HG03159 (cell line): ENCODE results near the gene MTHFD1L.
"Not testable (repeated sequence)": the region's sequence is repeated elsewhere in the genome, so short reads cannot be mapped to it uniquely, and the experiment has no call there.

Source experiments
- ATAC-seq: cut with Tn5 transposase; IDR thresholded peaks from one replicate; pipeline ENCODE4 v1.9.1; 2021; ENCODE audit warnings: mild to moderate bottlenecking, moderate library complexity; ENCODE audit not compliant: unreplicated experiment

Gene MTHFD1L

DNA sequence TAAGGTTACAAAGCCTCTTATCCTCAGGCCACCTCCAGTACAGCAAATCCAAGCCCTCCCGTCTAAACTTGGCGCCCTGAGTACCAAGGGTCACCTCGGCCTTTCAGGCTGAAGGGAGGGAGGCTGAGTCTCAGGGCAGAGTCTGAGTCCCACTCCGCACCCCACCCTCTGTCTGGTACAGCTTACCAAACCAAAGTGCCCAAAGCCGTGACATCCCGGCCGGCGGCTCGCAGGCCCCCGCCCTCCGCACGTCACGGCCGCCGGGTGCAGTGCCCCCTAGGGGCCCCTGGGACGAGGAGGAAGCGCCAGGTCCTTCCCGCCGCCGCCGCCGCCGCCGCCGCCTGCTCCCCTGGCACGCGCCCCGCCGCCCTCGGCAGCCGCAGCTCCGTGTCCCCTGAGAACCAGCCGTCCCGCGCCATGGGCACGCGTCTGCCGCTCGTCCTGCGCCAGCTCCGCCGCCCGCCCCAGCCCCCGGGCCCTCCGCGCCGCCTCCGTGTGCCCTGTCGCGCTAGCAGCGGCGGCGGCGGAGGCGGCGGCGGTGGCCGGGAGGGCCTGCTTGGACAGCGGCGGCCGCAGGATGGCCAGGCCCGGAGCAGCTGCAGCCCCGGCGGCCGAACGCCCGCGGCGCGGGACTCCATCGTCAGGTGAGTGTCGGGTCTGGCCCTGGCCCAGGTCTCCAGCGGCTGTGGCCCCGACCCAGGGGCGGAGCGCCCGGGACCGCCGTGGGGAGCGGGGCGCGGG is at the start of gene MTHFD1L:
MTHFD1L (plus strand) TSS at position 297 of the 741 bp plus-strand sequence; CDS start at position 418, 121 bp downstream.
- peak; percentile 74 for ATAC-seq

DNA sequence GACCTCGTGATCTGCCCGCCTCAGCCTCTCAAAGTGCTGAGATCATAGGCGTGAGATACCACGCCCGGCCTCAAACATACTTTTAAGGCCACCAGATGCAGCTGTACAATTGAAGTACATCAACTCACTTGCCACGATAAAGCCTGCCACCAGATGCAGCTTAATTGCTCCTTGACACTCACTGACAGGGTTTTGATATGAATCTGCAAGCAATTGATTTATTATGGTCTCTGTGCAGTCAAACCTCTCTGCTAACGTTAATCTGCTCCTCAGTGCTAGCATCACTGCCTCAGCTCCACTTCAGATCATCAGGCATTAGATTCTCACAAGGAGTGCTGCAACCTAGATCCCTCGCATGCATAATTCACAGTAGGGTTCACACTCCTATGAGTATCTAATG is 48.9 kb upstream of the MTHFD1L start:
- not testable (repeated sequence) for ATAC-seq

DNA sequence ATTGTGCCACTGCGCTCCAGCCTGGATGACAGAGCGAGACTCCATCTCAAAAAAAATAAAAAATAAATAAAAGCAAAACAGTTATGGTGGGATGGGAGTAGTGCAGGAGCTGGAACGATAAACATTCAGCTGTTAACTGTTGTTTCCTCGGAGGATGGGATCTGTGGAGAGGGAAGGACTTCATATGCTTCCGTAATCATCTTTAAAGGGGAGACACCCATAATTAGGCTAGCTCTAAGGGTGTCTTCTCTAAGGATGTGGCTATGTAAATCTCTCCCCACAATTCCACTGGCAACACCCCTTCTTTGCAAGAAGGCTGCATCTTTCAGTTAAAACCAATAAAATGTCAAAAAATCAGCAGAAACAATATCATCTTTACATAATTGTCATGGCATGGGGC is 42.6 kb upstream of the MTHFD1L start:
- no peak for ATAC-seq

- ATAC-seq: no peak
Observed at GRCh38 chr6:150826788-150827187, 38.7 kb upstream of the MTHFD1L start.

GRCh38 chr6:150828107-150828506 is 37.4 kb upstream of the MTHFD1L start:
- not testable (repeated sequence) for ATAC-seq

DNA sequence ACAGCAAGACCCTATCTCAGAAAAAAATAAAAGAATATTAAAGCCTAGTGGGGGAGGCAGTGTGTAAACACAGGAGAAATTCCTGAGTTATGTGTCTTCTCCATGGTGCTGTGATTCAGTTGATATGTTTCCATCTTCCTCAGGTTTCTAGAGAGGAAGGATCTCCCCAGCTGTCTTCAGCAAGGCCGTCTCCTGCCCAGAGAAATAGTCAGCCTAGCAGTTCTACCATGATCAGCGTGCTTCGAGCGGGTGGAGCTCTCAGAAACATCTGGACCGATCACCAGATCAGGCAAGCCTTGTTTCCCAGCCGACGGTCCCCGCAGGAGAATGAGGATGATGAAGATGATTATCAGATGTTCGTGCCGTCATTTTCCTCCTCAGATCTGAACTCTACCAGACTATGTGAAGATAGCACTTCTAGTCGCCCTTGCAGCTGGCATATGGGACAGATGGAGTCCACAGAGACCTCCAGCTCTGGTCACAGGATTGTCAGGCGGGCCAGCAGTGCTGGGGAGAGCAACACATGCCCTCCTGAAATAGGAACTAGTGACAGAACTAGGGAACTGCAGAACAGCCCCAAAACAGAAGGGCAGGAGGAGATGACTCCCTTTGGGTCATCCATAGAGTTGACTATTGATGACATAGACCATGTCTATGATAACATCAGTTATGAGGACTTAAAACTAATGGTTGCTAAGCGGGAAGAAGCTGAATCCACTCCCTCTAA is 34.9 kb upstream of the MTHFD1L start:
- no peak for ATAC-seq

- ATAC-seq: no peak
Observed at GRCh38 chr6:150831577-150831976, 33.9 kb upstream of the MTHFD1L start.

- ATAC-seq: no peak
Observed at GRCh38 chr6:150835620-150836019, 29.9 kb upstream of the MTHFD1L start.

- no peak for ATAC-seq
Observed at GRCh38 chr6:150840185-150840584, 25.3 kb upstream of the MTHFD1L start.

GRCh38 chr6:150841189-150841588 is 24.3 kb upstream of the MTHFD1L start:
- ATAC-seq: no peak

GRCh38 chr6:150841697-150842096 is 23.8 kb upstream of the MTHFD1L start:
- ATAC-seq: no peak

DNA sequence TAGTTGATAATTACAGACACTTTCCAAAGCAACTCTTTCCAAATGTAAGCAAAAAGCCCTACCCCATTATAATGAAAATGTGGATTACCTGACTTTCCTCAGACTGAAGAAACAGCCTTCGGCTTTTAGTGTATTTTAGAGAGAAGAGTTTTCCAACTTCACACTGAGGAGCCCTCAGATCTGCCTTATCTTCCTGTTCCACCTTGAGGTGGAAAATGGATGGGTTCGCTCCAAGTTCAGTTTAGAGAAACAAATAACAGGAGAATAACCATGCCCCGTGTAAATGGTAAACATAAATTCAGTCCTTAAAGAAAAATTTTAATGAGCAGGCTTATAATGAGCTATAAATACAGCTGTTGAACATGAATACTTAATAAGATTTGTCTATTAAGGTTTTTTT is 21.1 kb upstream of the MTHFD1L start:
- ATAC-seq: no peak

- no peak for ATAC-seq
Observed at GRCh38 chr6:150846641-150847040, 18.9 kb upstream of the MTHFD1L start.

DNA sequence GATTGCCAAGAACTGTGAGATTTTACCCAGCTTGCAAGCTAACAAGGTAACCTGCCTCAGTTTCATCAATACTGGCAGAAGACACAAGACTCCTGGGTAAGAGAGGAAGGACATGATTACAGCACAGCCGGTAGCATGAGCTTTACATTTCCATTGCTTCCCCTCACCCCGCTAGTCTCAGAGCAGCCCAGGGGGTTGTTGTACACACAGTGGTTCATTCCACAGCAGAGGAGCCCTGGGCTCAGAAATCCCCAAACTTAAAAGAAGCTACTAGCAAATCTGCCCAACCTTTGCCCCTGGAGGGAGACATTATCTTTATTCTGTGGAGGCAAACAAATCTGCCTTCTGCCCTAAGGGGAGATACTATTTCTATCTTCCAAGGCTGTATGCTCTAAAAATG is 17.1 kb upstream of the MTHFD1L start:
- ATAC-seq: no peak

GRCh38 chr6:150854392-150854791 is 11.1 kb upstream of the MTHFD1L start:
- not testable (repeated sequence) for ATAC-seq

- ATAC-seq: not testable (repeated sequence)
Observed at GRCh38 chr6:150855171-150855570, 10.3 kb upstream of the MTHFD1L start.

DNA sequence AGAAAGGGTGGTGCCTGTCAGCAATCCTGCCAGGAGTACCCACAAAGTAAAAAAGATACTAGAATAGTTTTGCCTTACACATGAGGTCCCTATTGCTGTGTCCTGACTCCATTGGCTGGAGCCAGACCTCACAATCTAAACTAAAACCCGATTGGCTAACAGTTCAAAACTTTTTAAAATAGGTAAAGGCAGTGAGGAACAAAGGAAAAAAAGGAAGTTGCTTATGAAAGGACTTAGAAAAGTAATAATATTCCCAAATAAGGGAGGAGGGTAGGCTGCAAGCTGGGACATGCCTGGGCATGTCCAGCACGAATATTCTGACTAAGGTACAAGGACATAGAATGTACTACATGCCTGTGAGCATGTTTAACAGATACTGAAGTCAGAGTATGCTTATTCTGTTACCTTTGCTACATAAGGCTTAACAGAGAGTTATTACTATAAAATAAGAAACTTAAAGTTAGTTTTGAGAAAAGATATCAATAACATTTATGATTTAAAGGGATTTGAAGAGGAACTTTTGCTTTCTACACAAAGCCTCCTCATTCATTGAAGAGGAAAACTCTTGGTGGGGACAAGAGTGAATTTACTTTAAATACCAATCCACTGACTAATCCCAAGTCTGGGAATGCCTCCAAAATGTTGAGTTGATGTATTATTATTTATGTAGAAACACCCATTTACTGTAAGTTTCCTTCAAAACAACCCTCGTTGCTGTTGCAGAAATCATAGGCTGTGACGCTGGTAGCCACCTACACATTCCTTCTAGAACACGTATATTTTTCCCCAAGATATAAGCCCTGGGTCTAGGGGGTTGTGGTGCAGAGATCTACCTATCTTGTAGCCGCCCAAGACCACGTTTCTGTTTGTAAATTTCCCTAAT is 8.2 kb upstream of the MTHFD1L start:
- no peak for ATAC-seq

GRCh38 chr6:150857945-150858308 is 7.6 kb upstream of the MTHFD1L start:
- ATAC-seq: no peak

GRCh38 chr6:150861448-150862168 is 3.9 kb upstream of the MTHFD1L start:
- not testable (repeated sequence) for ATAC-seq

DNA sequence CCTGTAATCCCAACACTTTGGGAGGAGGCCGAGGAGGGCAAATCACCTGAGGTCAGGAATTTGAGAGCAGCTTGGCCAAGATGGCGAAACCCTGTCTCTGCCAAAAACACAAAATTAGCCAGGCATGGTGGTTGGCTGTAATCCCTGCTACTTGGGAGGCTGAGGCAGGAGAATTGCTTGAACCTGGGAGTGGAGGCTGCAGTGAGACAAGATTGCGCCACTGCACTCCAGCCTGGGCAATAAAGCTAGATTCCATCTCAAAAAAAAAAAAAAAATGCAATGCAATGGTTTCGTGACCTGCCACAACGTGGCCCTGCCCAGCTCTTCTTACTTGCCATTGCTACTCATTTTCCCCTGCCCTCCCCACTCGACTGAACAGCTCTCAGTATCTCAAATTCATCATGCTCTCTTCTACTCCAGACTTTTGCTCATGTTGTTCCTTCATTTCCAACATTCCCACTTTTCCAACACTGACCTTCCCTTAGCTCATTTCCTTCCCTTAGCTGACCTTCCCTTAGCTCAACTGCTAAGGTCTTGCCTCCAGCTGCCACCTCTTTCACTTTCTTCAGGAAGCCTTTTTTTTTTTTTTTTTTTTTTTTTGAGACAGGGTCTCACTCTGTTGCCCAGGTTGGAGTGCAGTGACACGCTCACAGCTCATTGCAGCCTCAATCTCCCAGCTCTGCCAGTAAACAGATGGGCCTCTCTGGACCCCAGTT is 2.1 kb upstream of the MTHFD1L start:
- ATAC-seq: no peak
